IMR-90 (cell line): ENCODE data around the gene ATP5PB. TPM values are rescaled to one million over a fixed set of nuclear protein-coding genes. Genes with fewer than 3 reads are reported as not detected.

Experiments
- ATAC-seq: fragments of 200-7000 bp; cut with Tn5 transposase; 2 replicates; pipeline ENCODE4 v1.9.1; 2020; ENCODE audit warnings: low read depth, mild to moderate bottlenecking, moderate library complexity
- BruUV-seq: library from RNA; stranded (reverse); fragments of 400-500 nt; replicated peaks from 2 replicates; lab custom pipeline; 2021; lab: Mats Ljungman, UMichigan
- CTCF ChIA-PET: fragments of 300-600 bp; formaldehyde crosslinking; extraction: SDS; loops from one replicate; lab custom pipeline; 2021; ENCODE audit warnings: antibody characterized with exemption; lab: Yijun Ruan, JAX
- POLR2A ChIA-PET: fragments of 300-600 bp; sonication (Branson Sonifier 250); formaldehyde crosslinking; loops from one replicate; lab custom pipeline; 2022; ENCODE audit warnings: antibody characterized with exemption; ENCODE audit not compliant: unreplicated experiment; lab: Charles Lee
- DNase-seq: peaks from one replicate; pipeline ENCODE4 v3.0.0; 2013
- H2AFZ ChIP-seq: replicated peaks from 2 replicates; pipeline ENCODE3; 2013; ENCODE audit warnings: low read length, mild to moderate bottlenecking; ENCODE audit not compliant: poor library complexity
- H2AK5ac ChIP-seq: 2 replicates; pipeline ENCODE4 v1.6.1; 2013; ENCODE audit warnings: low read depth, low read length, inconsistent platforms
- H2AK9ac ChIP-seq: replicated peaks from 2 replicates; pipeline ENCODE3; 2013; ENCODE audit warnings: mild to moderate bottlenecking, low read depth, low read length, moderate library complexity; ENCODE audit not compliant: poor library complexity
- H2BK120ac ChIP-seq: 2 replicates; pipeline ENCODE4 v1.6.1; 2013; ENCODE audit warnings: low read depth, low read length, inconsistent platforms
- H2BK15ac ChIP-seq: 3 replicates; pipeline ENCODE4 v1.6.1; 2013; ENCODE audit warnings: low read depth, low read length, inconsistent platforms
- H2BK20ac ChIP-seq: 2 replicates; pipeline ENCODE4 v1.6.1; 2013; ENCODE audit warnings: low read depth, mild to moderate bottlenecking, inconsistent platforms, low read length, moderate library complexity
- H2BK5ac ChIP-seq: 2 replicates; pipeline ENCODE4 v1.6.1; 2013; ENCODE audit warnings: mild to moderate bottlenecking, low read depth, low read length, inconsistent platforms; ENCODE audit not compliant: poor library complexity, severe bottlenecking
- H3K14ac ChIP-seq: replicated peaks from 2 replicates; pipeline ENCODE4 v1.6.1; 2013; ENCODE audit warnings: low read depth, low read length, inconsistent platforms
- H3K18ac ChIP-seq: 2 replicates; pipeline ENCODE4 v1.6.1; 2013; ENCODE audit warnings: low read depth, low read length, control low read depth
- H3K23ac ChIP-seq: 2 replicates; pipeline ENCODE4 v1.6.1; 2013; ENCODE audit warnings: low read depth, low read length, inconsistent platforms
- H3K27ac ChIP-seq: 2 replicates; pipeline ENCODE4 v1.5.1; 2013; ENCODE audit warnings: mild to moderate bottlenecking, control low read depth, low read length; ENCODE audit not compliant: insufficient read depth
- H3K27me3 ChIP-seq: 2 replicates; pipeline ENCODE4 v1.6.1; 2013; ENCODE audit warnings: low read length; ENCODE audit not compliant: control insufficient read depth, insufficient read depth
- H3K36me3 ChIP-seq: 2 replicates; pipeline ENCODE4 v1.6.1; 2013; ENCODE audit warnings: low read length, mixed read lengths; ENCODE audit not compliant: control insufficient read depth, insufficient read depth
- H3K4ac ChIP-seq: 2 replicates; pipeline ENCODE4 v1.6.1; 2013; ENCODE audit warnings: low read depth, low read length, inconsistent platforms
- H3K4me1 ChIP-seq: 2 replicates; pipeline ENCODE4 v1.6.1; 2013; ENCODE audit warnings: low read length, mixed read lengths; ENCODE audit not compliant: control insufficient read depth, insufficient read depth
- H3K4me2 ChIP-seq: 2 replicates; pipeline ENCODE4 v1.6.1; 2013; ENCODE audit warnings: low read depth, mild to moderate bottlenecking, control low read depth, low read length, moderate library complexity
- H3K4me3 ChIP-seq: 2 replicates; pipeline ENCODE4 v1.5.1; 2013; ENCODE audit warnings: low read depth, mild to moderate bottlenecking, control low read depth, low read length, moderate library complexity; ENCODE audit not compliant: insufficient read depth
- H3K56ac ChIP-seq: 2 replicates; pipeline ENCODE4 v1.6.1; 2013; ENCODE audit warnings: low read length, inconsistent platforms; ENCODE audit not compliant: insufficient read depth; ENCODE audit errors: extremely low read depth
- H3K79me1 ChIP-seq, 2 experiments: 2 replicates each; pipeline ENCODE4 v1.6.1; 2013; ENCODE audit warnings: low read length in 2 of 2, inconsistent platforms in 1 of 2, low read depth in 1 of 2
- H3K9ac ChIP-seq: 2 replicates; pipeline ENCODE4 v1.6.1; 2013; ENCODE audit warnings: low read depth, low read length, control low read depth
- H3K9me1 ChIP-seq: 2 replicates; pipeline ENCODE4 v1.6.1; 2013; ENCODE audit warnings: low read length, inconsistent platforms; ENCODE audit not compliant: insufficient read depth
- H3K9me3 ChIP-seq: 2 replicates; pipeline ENCODE4 v1.6.1; 2013; ENCODE audit warnings: low read length; ENCODE audit not compliant: control insufficient read depth, insufficient read depth
- H4K20me1 ChIP-seq: 2 replicates; pipeline ENCODE4 v1.6.1; 2013; ENCODE audit warnings: low read length, inconsistent platforms; ENCODE audit not compliant: insufficient read depth
- H4K5ac ChIP-seq: 2 replicates; pipeline ENCODE4 v1.6.1; 2013; ENCODE audit warnings: mild to moderate bottlenecking, low read depth, low read length, control low read depth
- H4K8ac ChIP-seq, 2 experiments: 2 replicates each; pipeline ENCODE4 v1.6.1; 2013; ENCODE audit warnings: low read depth in 2 of 2, low read length in 2 of 2, control low read depth in 1 of 2, inconsistent platforms in 1 of 2
- H4K91ac ChIP-seq: 2 replicates; pipeline ENCODE4 v1.6.1; 2013; ENCODE audit warnings: low read depth, low read length, inconsistent platforms; ENCODE audit not compliant: insufficient read depth
- BHLHE40 ChIP-seq: fragments of 150-350 bp; IDR thresholded peaks from 2 replicates; pipeline ENCODE4 v1.6.1; 2016; ENCODE audit warnings: mild to moderate bottlenecking, low read depth, low read length
- CEBPB ChIP-seq: IDR thresholded peaks from 2 replicates; pipeline ENCODE4 v1.6.1; 2012; ENCODE audit warnings: low read depth, low read length, improper control_type of control experiment
- FOS ChIP-seq: fragments of 150-350 bp; IDR thresholded peaks from 2 replicates; pipeline ENCODE4 v1.6.1; 2016; ENCODE audit warnings: low read depth, low read length
- MAFK ChIP-seq: IDR thresholded peaks from 2 replicates; pipeline ENCODE4 v1.6.1; 2012; ENCODE audit warnings: low read depth, low read length, improper control_type of control experiment
- MAZ ChIP-seq: IDR thresholded peaks from 2 replicates; pipeline ENCODE4 v1.6.1; 2012; ENCODE audit warnings: low read depth, mild to moderate bottlenecking, low read length, improper control_type of control experiment, moderate library complexity, borderline replicate concordance
- NFE2L2 ChIP-seq: fragments of 150-350 bp; IDR thresholded peaks from 2 replicates; pipeline ENCODE4 v1.6.1; 2016; ENCODE audit warnings: low read depth, mild to moderate bottlenecking, low read length
- POLR2A ChIP-seq: IDR thresholded peaks from 2 replicates; pipeline ENCODE4 v1.6.1; 2012; ENCODE audit warnings: mild to moderate bottlenecking, low read depth, low read length
- RAD21 ChIP-seq: IDR thresholded peaks from 2 replicates; pipeline ENCODE4 v1.6.1; 2012; ENCODE audit warnings: low read length, improper control_type of control experiment
- RCOR1 ChIP-seq: IDR thresholded peaks from 2 replicates; pipeline ENCODE4 v1.6.1; 2012; ENCODE audit warnings: mild to moderate bottlenecking, low read length, improper control_type of control experiment; ENCODE audit not compliant: insufficient replicate concordance
- RFX5 ChIP-seq: IDR thresholded peaks from 2 replicates; pipeline ENCODE4 v1.8.0; 2012; ENCODE audit warnings: low read depth, mild to moderate bottlenecking, low read length, moderate library complexity
- SMC3 ChIP-seq: fragments of 150-350 bp; IDR thresholded peaks from 2 replicates; pipeline ENCODE4 v1.6.1; 2016; ENCODE audit warnings: low read depth, mild to moderate bottlenecking, antibody characterized with exemption, low read length, moderate library complexity
- WGBS, 2 experiments: methylation state at CpG; one replicate each; pipeline versions ENCODE4 v1.1.5 to v1.1.7; 2013; ENCODE audit warnings: missing lambda C conversion rate in 2 of 2; ENCODE audit not compliant: insufficient read length in 1 of 2; ENCODE audit errors: extremely low coverage in 2 of 2; 5-methylcytosine and 5-hydroxymethylcytosine counted together
- dilution Hi-C: fragments of 300-500 bp; cut with HindIII; formaldehyde crosslinking; loops from one replicate; pipeline ENCODE4 v1.14.3; 2018; ENCODE audit warnings: low sequenced_read_pairs; ENCODE audit not compliant: unreplicated experiment
- in situ Hi-C: fragments of 300-500 bp; cut with MboI; formaldehyde crosslinking; loops from 3 replicates; pipeline ENCODE4 v1.14.3; 2019; ENCODE audit warnings: low sequenced_read_pairs, inconsistent platforms, mixed read lengths
- intact Hi-C: fragments of 100-400 bp; cut with micrococcal nuclease; formaldehyde crosslinking; loops from 2 replicates; pipeline ENCODE4 v1.10.0; 2022
- polyA plus RNA-seq, 3 experiments: library from polyadenylated mRNA; depleted of rRNA; stranded (reverse); fragments of >200 nt; gene quantifications; 2 replicates each; pipeline ENCODE4 v1.2.3, GENCODE V29; 2012; ENCODE audit warnings: low replicate concordance in 1 of 3
- total RNA-seq: library from RNA; depleted of rRNA; stranded (reverse); fragments of >200 nt; gene quantifications from 2 replicates; pipeline ENCODE4 v1.2.3, GENCODE V29; 2012
- TF ChIP-seq, protein P1 (sequence below): fragments of 150-350 bp; IDR thresholded peaks from 2 replicates; pipeline ENCODE4 v1.6.1; 2017; ENCODE audit warnings: mild to moderate bottlenecking, antibody characterized with exemption, low read length, low read depth
- TF ChIP-seq, protein P2 (sequence below): fragments of 150-350 bp; IDR thresholded peaks from 2 replicates; pipeline ENCODE4 v1.6.1; 2016; ENCODE audit warnings: low read depth, mild to moderate bottlenecking, low read length, moderate library complexity, borderline replicate concordance
- TF ChIP-seq, protein P3 (sequence below): conservative IDR thresholded peaks from 2 replicates; pipeline ENCODE4 v1.5.1; 2012; ENCODE audit warnings: mild to moderate bottlenecking, low read depth, low read length, improper control_type of control experiment

ATP5PB gene
- total and polyA plus RNA-seq, 2 of the 4 experiments (the other 2 are of a cell fraction), result 234 to 301 TPM

DNA sequence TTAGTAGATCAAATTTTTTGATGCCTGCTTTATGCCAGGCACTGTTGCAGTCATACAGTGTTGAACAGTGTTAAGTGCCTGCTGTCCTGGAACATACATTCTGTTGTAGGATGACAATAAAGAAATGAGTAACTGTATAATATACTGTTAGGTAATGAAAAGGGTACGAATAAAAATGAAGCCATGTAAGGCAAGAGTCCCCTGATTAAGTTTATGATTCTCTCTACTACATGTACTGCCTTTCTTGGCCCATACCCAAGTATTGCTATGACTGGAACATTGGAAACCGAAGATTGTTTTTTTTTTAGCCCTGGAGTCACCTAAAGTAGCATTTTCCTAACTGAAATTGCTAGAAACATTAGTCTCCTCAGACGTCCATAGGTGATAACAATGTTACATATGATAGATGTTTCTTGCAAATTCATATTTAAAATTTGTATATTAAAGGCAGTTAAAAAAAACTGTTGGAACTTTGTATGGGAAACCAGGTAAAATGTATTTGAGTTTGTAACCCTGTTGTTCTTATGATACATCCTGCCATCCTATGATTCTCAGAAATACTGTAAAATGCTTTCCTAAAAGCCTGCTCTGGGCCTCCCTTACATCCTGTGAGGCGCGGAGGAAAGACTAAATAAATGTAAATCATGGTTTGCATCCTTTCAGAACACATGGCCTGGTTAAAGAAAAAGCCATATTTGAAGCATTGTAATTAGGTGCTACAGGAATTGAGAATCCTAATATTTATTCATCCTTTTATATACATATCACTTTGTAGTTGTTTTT is 5.8 kb downstream of the ATP5PB start:
- Histone ChIP-seq H3K79me1 (peaks cover 32 to 48% of the 10 kb centered on the region in 2 experiments), H3K27me3 (no peaks in the 10 kb centered on the region), H2BK15ac (no peak overlapping the region), H3K9me1 (no peaks in the 10 kb centered on the region), H4K20me1 (0 out of 2 replicates have a peak, but pooled peaks cover 6% of the 10 kb centered on the region), H2BK120ac (no peak overlapping the region), H3K4me3 (no peak overlapping the region), H2BK20ac (no peak overlapping the region), H2AK5ac (no peak overlapping the region), H3K18ac (no peak overlapping the region), H3K9ac (no peak overlapping the region), H3K27ac (no peak overlapping the region), H2AFZ (no peak overlapping the region), H4K91ac (no peak overlapping the region), H3K23ac (no peak overlapping the region), H3K14ac (no peak overlapping the region), H3K36me3 (peaks cover 25% of the 10 kb centered on the region), H3K4me2 (no peak overlapping the region), H3K56ac (no peak overlapping the region), H4K8ac (no peak overlapping the region), H2AK9ac (no peak overlapping the region), H2BK5ac (no peak overlapping the region), H3K4me1 (peaks cover 5% of the 10 kb centered on the region), H3K9me3 (no peaks in the 10 kb centered on the region), H3K4ac (no peak overlapping the region), H4K5ac (no peak overlapping the region)
- BruUV-seq, result no TSS peak
- intact Hi-C loops, result no loop called here
- POLR2A ChIA-PET, result no interaction called here
- CTCF ChIA-PET, result no interaction called here
- ATAC-seq (no peak), DNase-seq (peak; percentile 21)
- dilution Hi-C loops, result loop anchor here (25.0 kb wide), 1 partner anchor 307 kb away; the partner anchor contains the start of gene DDX20
- WGBS, 2 experiments, result no CpG with 5 or more reads among the region's 5 CpGs
- in situ Hi-C loops, result no loop called here
- TF ChIP-seq, protein P1, sequence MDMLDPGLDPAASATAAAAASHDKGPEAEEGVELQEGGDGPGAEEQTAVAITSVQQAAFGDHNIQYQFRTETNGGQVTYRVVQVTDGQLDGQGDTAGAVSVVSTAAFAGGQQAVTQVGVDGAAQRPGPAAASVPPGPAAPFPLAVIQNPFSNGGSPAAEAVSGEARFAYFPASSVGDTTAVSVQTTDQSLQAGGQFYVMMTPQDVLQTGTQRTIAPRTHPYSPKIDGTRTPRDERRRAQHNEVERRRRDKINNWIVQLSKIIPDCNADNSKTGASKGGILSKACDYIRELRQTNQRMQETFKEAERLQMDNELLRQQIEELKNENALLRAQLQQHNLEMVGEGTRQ, result no peak
- TF ChIP-seq, protein P2, sequence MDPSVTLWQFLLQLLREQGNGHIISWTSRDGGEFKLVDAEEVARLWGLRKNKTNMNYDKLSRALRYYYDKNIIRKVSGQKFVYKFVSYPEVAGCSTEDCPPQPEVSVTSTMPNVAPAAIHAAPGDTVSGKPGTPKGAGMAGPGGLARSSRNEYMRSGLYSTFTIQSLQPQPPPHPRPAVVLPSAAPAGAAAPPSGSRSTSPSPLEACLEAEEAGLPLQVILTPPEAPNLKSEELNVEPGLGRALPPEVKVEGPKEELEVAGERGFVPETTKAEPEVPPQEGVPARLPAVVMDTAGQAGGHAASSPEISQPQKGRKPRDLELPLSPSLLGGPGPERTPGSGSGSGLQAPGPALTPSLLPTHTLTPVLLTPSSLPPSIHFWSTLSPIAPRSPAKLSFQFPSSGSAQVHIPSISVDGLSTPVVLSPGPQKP, result no peak
- TF ChIP-seq FOS, result no peak
- no peak for TF ChIP-seq CEBPB
- no peak for TF ChIP-seq RFX5
- TF ChIP-seq RCOR1, result no peak
- no peak for TF ChIP-seq BHLHE40
- TF ChIP-seq, protein P3, sequence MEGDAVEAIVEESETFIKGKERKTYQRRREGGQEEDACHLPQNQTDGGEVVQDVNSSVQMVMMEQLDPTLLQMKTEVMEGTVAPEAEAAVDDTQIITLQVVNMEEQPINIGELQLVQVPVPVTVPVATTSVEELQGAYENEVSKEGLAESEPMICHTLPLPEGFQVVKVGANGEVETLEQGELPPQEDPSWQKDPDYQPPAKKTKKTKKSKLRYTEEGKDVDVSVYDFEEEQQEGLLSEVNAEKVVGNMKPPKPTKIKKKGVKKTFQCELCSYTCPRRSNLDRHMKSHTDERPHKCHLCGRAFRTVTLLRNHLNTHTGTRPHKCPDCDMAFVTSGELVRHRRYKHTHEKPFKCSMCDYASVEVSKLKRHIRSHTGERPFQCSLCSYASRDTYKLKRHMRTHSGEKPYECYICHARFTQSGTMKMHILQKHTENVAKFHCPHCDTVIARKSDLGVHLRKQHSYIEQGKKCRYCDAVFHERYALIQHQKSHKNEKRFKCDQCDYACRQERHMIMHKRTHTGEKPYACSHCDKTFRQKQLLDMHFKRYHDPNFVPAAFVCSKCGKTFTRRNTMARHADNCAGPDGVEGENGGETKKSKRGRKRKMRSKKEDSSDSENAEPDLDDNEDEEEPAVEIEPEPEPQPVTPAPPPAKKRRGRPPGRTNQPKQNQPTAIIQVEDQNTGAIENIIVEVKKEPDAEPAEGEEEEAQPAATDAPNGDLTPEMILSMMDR, result no peak
- no peak for TF ChIP-seq POLR2A
- no peak for TF ChIP-seq MAZ
- no peak for TF ChIP-seq NFE2L2
- TF ChIP-seq MAFK, result no peak
- no peak for TF ChIP-seq SMC3
- no peak for TF ChIP-seq RAD21
